Measurements from ENCODE around the gene CCDC200. TPM values are rescaled to one million over a fixed set of nuclear protein-coding genes. Genes with fewer than 3 reads are reported as not detected.
A peak's percentile ranks its signal among the peaks of the same experiment; 100 is the strongest.
"Not testable (repeated sequence)": the region's sequence is repeated elsewhere in the genome, so short reads cannot be mapped to it uniquely, and the experiment has no call there.

The CCDC200 gene
- not detected for total RNA-seq
- long read RNA-seq, partial matches to known transcripts = 0 of 25 reads
- long read RNA-seq, other reads (novel, unspliced or antisense) = 25 of 25 reads

DNA sequence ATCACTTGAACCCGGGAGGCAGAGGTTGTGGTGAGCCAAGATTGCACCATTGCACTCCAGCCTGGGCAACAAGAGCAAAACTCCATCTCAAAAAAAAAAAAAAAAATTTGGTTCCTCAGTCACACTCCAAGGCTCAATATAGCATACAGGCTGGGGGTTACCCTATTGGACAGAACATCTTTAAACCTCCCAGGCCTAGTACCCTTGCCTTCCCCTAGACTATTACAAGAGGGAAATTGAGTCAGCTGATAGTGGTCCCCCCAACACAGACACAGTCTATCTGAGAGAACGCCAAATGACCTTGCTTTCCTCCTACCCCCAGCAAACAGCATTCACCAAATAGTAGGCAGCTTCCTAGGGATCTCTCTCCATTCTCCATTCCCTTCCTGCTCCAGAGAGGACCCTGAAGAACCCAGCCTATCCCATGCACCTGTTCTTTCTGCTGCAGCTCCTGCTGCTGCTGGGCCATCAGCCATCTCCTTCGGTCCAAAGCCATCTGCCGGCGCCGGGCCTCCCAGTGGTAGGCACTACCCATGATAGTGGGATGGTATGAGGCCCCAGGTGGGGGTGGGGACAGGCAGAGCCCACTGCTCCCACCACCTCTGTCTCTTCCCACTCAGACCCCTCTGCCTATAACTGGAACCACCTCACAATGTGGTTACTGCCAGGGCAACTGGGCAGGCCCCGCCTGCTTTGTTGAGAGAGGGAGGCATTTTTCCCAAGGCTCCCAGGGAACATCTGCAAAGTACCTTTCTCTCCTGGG is at the start of gene CCDC200:
CCDC200 (minus strand) TSS at position 604 of the 763 bp plus-strand sequence; CDS start at position 535, 69 bp downstream.
- H3K4me1 ChIP-seq; DNase-seq; H3K27ac ChIP-seq; intact Hi-C loops (cut with DNase I); H3K36me3 ChIP-seq; H3K27me3 ChIP-seq; H3K9me3 ChIP-seq; H3K4me3 ChIP-seq: not testable (repeated sequence)
- peak; percentile 32 for ATAC-seq

DNA sequence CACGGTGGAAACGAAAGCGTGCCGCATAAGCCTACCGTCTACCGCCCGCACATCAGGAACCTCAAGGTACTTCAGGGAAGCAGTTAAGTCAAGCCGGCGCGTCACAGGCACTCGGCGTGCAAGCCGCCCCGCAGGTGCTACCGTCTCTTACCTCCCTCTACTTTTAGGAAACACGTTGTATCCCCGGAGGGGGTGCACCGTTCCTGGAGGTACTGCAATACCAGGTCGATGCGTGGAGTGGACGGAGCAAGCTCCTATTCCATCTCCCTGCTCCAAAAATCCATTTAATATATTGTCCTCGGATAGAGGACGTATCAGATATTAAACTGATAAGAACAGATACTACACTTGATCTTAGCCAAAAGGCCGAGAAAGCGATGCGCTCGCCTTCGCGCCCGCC is 44.5 kb upstream of the CCDC200 start:
- DNase-seq; ATAC-seq; H3K4me3 ChIP-seq; H3K27me3 ChIP-seq; H3K27ac ChIP-seq; intact Hi-C loops (cut with DNase I); H3K36me3 ChIP-seq; H3K4me1 ChIP-seq; H3K9me3 ChIP-seq: not testable (repeated sequence)

DNA sequence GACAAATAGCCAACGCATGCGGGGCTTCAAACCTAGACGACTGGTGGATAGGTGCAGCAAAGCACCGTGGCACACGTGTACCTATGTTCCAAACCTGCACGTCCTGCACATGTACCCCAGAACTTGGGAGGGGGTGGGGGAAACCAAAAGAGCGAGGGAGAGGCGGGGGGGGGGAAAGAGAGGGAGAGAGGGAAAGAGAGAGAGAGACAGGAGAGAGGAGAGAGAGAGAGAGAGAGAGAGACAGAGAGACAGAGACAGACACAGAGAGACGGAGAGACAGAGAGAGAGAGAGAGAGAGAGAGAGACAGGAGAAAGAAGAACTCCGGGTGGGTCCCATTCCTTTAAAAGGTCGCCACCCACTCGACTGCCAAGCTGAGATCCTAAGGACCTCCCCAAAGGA is 44.1 kb upstream of the CCDC200 start:
- H3K4me3 ChIP-seq; H3K27ac ChIP-seq; H3K9me3 ChIP-seq; H3K4me1 ChIP-seq; H3K27me3 ChIP-seq; intact Hi-C loops (cut with DNase I); DNase-seq; H3K36me3 ChIP-seq; ATAC-seq: not testable (repeated sequence)

DNA sequence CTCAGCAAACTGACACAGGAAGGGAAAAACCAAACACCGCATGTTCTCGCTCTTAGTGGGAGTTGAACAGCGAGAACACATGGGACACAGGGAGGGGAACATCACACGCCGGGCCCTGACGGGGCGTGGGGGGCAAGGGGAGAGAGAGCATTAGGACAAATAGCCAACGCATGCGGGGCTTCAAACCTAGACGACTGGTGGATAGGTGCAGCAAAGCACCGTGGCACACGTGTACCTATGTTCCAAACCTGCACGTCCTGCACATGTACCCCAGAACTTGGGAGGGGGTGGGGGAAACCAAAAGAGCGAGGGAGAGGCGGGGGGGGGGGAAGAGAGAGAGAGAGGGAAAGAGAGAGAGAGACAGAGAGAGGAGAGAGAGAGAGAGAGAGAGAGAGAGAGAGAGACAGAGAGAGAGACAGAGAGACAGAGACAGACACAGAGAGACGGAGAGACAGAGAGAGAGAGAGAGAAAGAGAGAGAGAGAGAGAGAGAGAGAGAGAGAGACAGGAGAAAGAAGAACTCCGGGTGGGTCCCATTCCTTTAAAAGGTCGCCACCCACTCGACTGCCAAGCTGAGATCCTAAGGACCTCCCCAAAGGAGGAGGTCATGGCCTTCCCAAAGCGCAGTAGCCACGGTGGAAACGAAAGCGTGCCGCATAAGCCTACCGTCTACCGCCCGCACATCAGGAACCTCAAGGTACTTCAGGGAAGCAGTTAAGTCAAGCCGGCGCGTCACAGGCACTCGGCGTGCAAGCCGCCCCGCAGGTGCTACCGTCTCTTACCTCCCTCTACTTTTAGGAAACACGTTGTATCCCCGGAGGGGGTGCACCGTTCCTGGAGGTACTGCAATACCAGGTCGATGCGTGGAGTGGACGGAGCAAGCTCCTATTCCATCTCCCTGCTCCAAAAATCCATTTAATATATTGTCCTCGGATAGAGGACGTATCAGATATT is 42.4 kb upstream of the CCDC200 start:
- H3K9me3 ChIP-seq; H3K27ac ChIP-seq; H3K27me3 ChIP-seq; ATAC-seq; DNase-seq; H3K36me3 ChIP-seq; intact Hi-C loops (cut with DNase I); H3K4me3 ChIP-seq; H3K4me1 ChIP-seq: not testable (repeated sequence)

DNA sequence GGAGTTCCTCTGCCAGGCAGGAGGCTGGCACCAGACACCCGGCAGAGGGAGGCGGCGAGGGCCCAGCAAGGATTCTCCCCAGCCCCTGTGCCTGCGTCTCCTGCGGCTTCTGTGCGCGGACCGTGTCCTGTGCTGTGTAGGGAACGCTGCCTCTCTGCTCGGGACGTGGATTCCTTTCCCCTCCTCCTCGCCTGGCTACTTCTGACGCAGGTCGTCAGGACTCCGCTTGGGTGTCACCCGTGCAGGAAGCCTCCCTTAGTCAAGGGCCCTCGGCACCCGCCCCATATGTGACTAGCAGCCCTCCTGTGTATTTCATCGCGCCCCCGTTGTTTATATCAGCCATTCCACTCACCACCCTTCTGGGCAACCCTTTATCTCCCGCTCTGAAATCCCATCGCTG is 18.0 kb upstream of the CCDC200 start:
- not testable (repeated sequence) for H3K4me3 ChIP-seq

DNA sequence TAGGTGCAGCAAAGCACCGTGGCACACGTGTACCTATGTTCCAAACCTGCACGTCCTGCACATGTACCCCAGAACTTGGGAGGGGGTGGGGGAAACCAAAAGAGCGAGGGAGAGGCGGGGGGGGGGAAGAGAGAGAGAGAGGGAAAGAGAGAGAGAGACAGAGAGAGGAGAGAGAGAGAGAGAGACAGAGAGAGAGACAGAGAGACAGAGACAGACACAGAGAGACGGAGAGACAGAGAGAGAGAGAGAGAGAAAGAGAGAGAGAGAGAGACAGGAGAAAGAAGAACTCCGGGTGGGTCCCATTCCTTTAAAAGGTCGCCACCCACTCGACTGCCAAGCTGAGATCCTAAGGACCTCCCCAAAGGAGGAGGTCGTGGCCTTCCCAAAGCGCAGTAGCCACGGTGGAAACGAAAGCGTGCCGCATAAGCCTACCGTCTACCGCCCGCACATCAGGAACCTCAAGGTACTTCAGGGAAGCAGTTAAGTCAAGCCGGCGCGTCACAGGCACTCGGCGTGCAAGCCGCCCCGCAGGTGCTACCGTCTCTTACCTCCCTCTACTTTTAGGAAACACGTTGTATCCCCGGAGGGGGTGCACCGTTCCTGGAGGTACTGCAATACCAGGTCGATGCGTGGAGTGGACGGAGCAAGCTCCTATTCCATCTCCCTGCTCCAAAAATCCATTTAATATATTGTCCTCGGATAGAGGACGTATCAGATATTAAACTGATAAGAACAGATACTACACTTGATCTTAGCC is 12.4 kb upstream of the CCDC200 start:
- H3K9me3 ChIP-seq; H3K36me3 ChIP-seq; intact Hi-C loops (cut with DNase I); ATAC-seq; H3K27me3 ChIP-seq; H3K4me3 ChIP-seq; H3K27ac ChIP-seq; DNase-seq; H3K4me1 ChIP-seq: not testable (repeated sequence)

More for the DNA sequence above, 18.0 kb upstream of the CCDC200 start:
- H3K36me3 ChIP-seq; intact Hi-C loops (cut with DNase I); H3K9me3 ChIP-seq; ATAC-seq; DNase-seq; H3K27me3 ChIP-seq; H3K4me1 ChIP-seq: not testable (repeated sequence)
- H3K27ac ChIP-seq = peak overlapping the region; percentile 68

DNA sequence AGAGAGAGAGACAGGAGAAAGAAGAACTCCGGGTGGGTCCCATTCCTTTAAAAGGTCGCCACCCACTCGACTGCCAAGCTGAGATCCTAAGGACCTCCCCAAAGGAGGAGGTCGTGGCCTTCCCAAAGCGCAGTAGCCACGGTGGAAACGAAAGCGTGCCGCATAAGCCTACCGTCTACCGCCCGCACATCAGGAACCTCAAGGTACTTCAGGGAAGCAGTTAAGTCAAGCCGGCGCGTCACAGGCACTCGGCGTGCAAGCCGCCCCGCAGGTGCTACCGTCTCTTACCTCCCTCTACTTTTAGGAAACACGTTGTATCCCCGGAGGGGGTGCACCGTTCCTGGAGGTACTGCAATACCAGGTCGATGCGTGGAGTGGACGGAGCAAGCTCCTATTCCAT is 11.2 kb upstream of the CCDC200 start:
- intact Hi-C loops (cut with DNase I); H3K9me3 ChIP-seq; H3K4me1 ChIP-seq; H3K27me3 ChIP-seq; DNase-seq; H3K36me3 ChIP-seq; ATAC-seq; H3K27ac ChIP-seq; H3K4me3 ChIP-seq: not testable (repeated sequence)

DNA sequence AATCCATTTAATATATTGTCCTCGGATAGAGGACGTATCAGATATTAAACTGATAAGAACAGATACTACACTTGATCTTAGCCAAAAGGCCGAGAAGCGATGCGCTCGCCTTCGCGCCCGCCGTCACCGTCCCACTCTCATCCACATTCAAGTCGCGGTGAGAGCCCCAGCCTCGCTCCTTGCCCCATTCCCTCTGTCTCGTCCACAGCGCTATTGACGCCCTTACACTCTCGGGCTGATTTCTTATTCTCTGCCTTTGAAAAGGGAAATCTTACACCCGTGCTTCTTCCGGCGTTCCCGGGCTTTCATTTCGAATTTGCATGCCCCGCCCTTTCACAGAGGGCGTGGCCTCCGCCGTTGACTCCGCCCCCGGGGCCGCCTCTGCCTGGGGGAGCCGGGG is 5.5 kb upstream of the CCDC200 start, which contains the start of gene RNU2-1:
RNU2-1 (minus strand) TSS at position 101 of the 400 bp plus-strand sequence.
- intact Hi-C loops (cut with DNase I); H3K9me3 ChIP-seq; DNase-seq; H3K27me3 ChIP-seq; H3K4me3 ChIP-seq; H3K27ac ChIP-seq; ATAC-seq; H3K36me3 ChIP-seq; H3K4me1 ChIP-seq: not testable (repeated sequence)

DNA sequence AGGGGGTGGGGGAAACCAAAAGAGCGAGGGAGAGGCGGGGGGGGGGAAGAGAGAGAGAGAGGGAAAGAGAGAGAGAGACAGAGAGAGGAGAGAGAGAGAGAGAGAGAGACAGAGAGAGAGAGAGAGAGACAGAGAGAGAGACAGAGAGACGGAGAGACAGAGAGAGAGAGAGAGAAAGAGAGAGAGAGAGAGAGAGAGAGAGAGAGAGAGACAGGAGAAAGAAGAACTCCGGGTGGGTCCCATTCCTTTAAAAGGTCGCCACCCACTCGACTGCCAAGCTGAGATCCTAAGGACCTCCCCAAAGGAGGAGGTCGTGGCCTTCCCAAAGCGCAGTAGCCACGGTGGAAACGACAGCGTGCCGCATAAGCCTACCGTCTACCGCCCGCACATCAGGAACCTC is 4.8 kb upstream of the CCDC200 start:
- H3K9me3 ChIP-seq; intact Hi-C loops (cut with DNase I): not testable (repeated sequence)

DNA sequence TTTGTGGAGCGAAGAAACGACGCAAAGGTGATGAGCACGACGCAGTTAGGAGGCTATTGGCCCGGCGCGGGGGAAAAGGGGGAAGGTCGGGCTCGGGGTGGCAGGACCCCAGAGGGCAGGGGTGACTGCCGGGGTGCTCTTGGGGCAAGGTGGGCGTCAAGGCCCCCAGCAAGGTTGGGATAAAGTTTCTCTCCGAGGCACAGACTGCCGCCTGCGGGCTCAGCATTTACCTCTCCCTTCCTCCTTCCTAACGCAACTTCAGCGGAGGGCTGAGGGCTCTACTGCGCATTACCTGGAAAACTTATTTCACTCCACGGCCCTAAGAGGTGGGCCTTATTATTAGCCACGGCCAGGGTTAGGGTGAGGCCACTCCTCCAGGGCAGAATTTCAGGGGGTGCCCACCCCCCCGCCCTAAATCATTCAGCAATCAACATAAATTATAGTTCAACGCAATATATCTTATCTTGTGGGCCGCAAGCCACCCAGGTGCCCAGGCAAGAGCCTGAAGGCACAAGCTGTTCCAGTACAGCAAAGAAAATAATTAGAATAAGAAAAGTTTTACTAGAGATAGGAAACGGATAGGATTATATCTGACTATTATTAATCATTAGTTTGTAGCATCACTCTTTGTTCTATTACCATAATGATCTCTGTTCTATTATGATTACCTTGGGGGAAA is 3.7 kb upstream of the CCDC200 start:
- not testable (repeated sequence) for ATAC-seq

More for the DNA sequence above, 4.8 kb upstream of the CCDC200 start:
- H3K4me1 ChIP-seq, H3K36me3 ChIP-seq, ATAC-seq, H3K4me3 ChIP-seq, H3K27ac ChIP-seq, DNase-seq, H3K27me3 ChIP-seq: not testable (repeated sequence)

DNA sequence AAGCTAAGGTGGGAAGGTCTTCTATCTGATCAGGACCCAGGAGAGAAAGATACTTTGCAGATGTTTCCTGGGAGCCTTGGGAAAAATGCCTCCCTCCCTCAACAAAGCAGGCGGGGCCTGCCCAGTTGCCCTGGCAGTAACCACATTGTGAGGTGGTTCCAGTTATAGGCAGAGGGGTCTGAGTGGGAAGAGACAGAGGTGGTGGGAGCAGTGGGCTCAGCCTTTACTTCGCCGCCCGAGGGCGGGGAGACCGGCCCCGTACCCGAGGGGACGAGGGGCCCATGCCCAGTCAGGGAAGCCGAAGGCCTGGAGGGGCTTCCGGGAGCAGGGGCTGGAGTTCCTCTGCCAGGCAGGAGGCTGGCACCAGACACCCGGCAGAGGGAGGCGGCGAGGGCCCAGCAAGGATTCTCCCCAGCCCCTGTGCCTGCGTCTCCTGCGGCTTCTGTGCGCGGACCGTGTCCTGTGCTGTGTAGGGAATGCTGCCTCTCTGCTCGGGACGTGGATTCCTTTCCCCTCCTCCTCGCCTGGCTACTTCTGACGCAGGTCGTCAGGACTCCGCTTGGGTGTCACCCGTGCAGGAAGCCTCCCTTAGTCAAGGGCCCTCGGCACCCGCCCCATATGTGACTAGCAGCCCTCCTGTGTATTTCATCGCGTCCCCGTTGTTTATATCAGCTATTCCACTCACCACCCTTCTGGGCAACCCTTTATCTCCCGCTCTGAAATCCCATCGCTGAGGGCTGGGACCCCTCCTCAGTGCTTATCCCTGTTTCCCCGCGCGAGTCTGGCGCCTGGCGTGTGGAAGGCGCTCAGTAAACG is 3.0 kb upstream of the CCDC200 start:
- ATAC-seq = peak; percentile 60
- H3K27me3 ChIP-seq; H3K4me3 ChIP-seq; H3K36me3 ChIP-seq; H3K9me3 ChIP-seq; intact Hi-C loops (cut with DNase I); H3K27ac ChIP-seq; H3K4me1 ChIP-seq: not testable (repeated sequence)
- peak; percentile 29 for DNase-seq

More for the DNA sequence above, 3.7 kb upstream of the CCDC200 start:
- H3K27ac ChIP-seq; intact Hi-C loops (cut with DNase I); H3K9me3 ChIP-seq; H3K4me3 ChIP-seq; H3K4me1 ChIP-seq; H3K36me3 ChIP-seq; H3K27me3 ChIP-seq: not testable (repeated sequence)
- peak; percentile 62 for DNase-seq

Data from upper lobe of right lung (tissue), 1 donor.